K562 (cell line): ENCODE results near the gene UQCC5. TPM values are rescaled to one million over a fixed set of nuclear protein-coding genes. Genes with fewer than 3 reads are reported as not detected.

Experiments used
- CTBP1 ChIP-seq: fragments of 450-650 bp; IDR thresholded peaks from 2 replicates; pipeline ENCODE4 v1.6.1; 2016; ENCODE audit warnings: borderline replicate concordance
- E2F4 ChIP-seq: sonication (generic); formaldehyde crosslinking; IDR thresholded peaks from 2 replicates; pipeline ENCODE4 v1.8.0; 2022; ENCODE audit warnings: mild to moderate bottlenecking, low read depth, missing genetic modification reagents
- EWSR1 ChIP-seq: fragments of 450-650 bp; IDR thresholded peaks from 2 replicates; pipeline ENCODE4 v1.6.1; 2018; ENCODE audit warnings: borderline replicate concordance, mild to moderate bottlenecking, low read depth, moderate library complexity; ENCODE audit not compliant: partially characterized antibody
- KAT7 ChIP-seq: sonication (generic); formaldehyde crosslinking; IDR thresholded peaks from 2 replicates; pipeline ENCODE4 v1.8.0; 2022; ENCODE audit warnings: missing genetic modification reagents, mild to moderate bottlenecking, borderline replicate concordance
- KDM5B ChIP-seq: fragments of 200-600 bp; sonication (generic); IDR thresholded peaks from 2 replicates; pipeline ENCODE4 v1.6.1; 2012; ENCODE audit warnings: low read depth, mild to moderate bottlenecking, moderate library complexity, low read length, control low read depth, inconsistent platforms; ENCODE audit not compliant: insufficient replicate concordance
- NCOR1 ChIP-seq: fragments of 450-650 bp; IDR thresholded peaks from 2 replicates; pipeline ENCODE4 v1.6.1; 2016; ENCODE audit warnings: mild to moderate bottlenecking, moderate library complexity
- NR2C2 ChIP-seq, 2 experiments: fragments of 200-800 bp in 1 of 2; sonication (Bioruptor generic) in 1 of 2; sonication (generic) in 1 of 2; formaldehyde crosslinking in 1 of 2; IDR thresholded peaks; 2 replicates each; pipeline versions ENCODE4 v1.6.1 to v1.8.0; 2016 to 2022; ENCODE audit warnings: mild to moderate bottlenecking in 1 of 2, missing compliant biosample characterization in 1 of 2, missing genetic modification characterization in 1 of 2, missing genetic modification reagents in 1 of 2
- PATZ1 ChIP-seq: fragments of 250-450 bp; sonication (Bioruptor Pico); IDR thresholded peaks from 2 replicates; pipeline ENCODE4 v1.5.0; 2020; ENCODE audit warnings: mild to moderate bottlenecking, borderline replicate concordance
- POU5F1 ChIP-seq: fragments of 150-350 bp; IDR thresholded peaks from 2 replicates; pipeline ENCODE4 v1.6.1; 2014; ENCODE audit warnings: borderline replicate concordance, low read length, low read depth, mild to moderate bottlenecking; ENCODE audit not compliant: partially characterized antibody
- SIRT6 ChIP-seq: IDR thresholded peaks from one replicate; pipeline ENCODE4 v1.6.1; 2012; ENCODE audit warnings: low read depth, mild to moderate bottlenecking, control low read depth, inconsistent platforms, low read length, moderate library complexity
- SMARCE1 ChIP-seq: fragments of 450-650 bp; IDR thresholded peaks from 2 replicates; pipeline ENCODE4 v1.7.1; 2016; ENCODE audit warnings: mild to moderate bottlenecking
- ZKSCAN1 ChIP-seq: fragments of 150-350 bp; IDR thresholded peaks from 2 replicates; pipeline ENCODE4 v1.6.1; 2016; ENCODE audit warnings: low read depth, low read length
- ZNF217 ChIP-seq: sonication (generic); formaldehyde crosslinking; IDR thresholded peaks from 2 replicates; pipeline ENCODE4 v1.8.0; 2022; ENCODE audit warnings: mild to moderate bottlenecking, missing genetic modification reagents
- polyA plus RNA-seq, 8 experiments: library from polyadenylated mRNA; depleted of rRNA in 4 of 8; stranded (reverse) in 5 of 8; unstranded in 3 of 8; fragments of >200 nt; fragmentation: Nextera tagmentation in 2 of 8; fragmentation: Illumina TruSeq in 1 of 8; extraction: Ambion mirVana in 2 of 8; extraction: Trizol in 1 of 8; gene quantifications; 2 replicates each; pipeline versions ENCODE4 v1.2.1 to v1.2.3, GENCODE V29; 2011 to 2014; ENCODE audit warnings: inconsistent platforms in 1 of 8, missing spikeins in 1 of 8
- total RNA-seq, 7 experiments: library from RNA; depleted of rRNA in 6 of 7; stranded (reverse); fragments of >200 nt in 6 of 7; fragmentation: Illumina TruSeq in 2 of 7; extraction: Trizol in 2 of 7; gene quantifications; 2 replicates each; pipeline versions ENCODE4 v1.2.1 to v1.2.3, GENCODE V29; 2011 to 2021; ENCODE audit warnings: low replicate concordance in 1 of 7
- TF ChIP-seq, protein P1 (sequence below): sonication (generic); formaldehyde crosslinking; IDR thresholded peaks from 2 replicates; pipeline ENCODE4 v1.4.0; 2020; ENCODE audit warnings: mild to moderate bottlenecking, missing genetic modification reagents
- TF ChIP-seq, protein P2 (sequence below): sonication (generic); formaldehyde crosslinking; IDR thresholded peaks from 2 replicates; pipeline ENCODE4 v1.8.0; 2022; ENCODE audit warnings: mild to moderate bottlenecking, missing genetic modification reagents

UQCC5 gene
- total and polyA plus RNA-seq, 9 of the 15 experiments (the other 6 are each of a cell fraction or from before 2014, with no cell fraction given), result 10.2 to 55.4 (median 33.8) TPM

- TF ChIP-seq ZNF217 (no peak), SMARCE1 (no peak), SIRT6 (no peak), E2F4 (CRISPR knock-in tag) (no peak), NCOR1 (no peak), EWSR1 (no peak), KDM5B (peak; percentile 36), NR2C2 (CRISPR knock-in tag; IDR thresholded peaks at IDR 0.05) (0 out of 2 replicates have a peak, but pooled peaks have one; percentile 53), NR2C2 (tag; IDR thresholded peaks at IDR 0.05) (no peak; the same call in 1 of the 2 replicates), CTBP1 (peak; percentile 44; the same call in 1 of the 2 replicates), ZKSCAN1 (0 out of 2 replicates have a peak, but pooled peaks have one; percentile 40), KAT7 (CRISPR knock-in tag) (0 out of 2 replicates have a peak, but pooled peaks have one; percentile 51), POU5F1 (no peak), PATZ1 (CRISPR knock-in tag) (no peak)
- TF ChIP-seq, protein P1, sequence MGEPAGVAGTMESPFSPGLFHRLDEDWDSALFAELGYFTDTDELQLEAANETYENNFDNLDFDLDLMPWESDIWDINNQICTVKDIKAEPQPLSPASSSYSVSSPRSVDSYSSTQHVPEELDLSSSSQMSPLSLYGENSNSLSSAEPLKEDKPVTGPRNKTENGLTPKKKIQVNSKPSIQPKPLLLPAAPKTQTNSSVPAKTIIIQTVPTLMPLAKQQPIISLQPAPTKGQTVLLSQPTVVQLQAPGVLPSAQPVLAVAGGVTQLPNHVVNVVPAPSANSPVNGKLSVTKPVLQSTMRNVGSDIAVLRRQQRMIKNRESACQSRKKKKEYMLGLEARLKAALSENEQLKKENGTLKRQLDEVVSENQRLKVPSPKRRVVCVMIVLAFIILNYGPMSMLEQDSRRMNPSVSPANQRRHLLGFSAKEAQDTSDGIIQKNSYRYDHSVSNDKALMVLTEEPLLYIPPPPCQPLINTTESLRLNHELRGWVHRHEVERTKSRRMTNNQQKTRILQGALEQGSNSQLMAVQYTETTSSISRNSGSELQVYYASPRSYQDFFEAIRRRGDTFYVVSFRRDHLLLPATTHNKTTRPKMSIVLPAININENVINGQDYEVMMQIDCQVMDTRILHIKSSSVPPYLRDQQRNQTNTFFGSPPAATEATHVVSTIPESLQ (CRISPR knock-in tag), result 0 out of 2 replicates have a peak, but pooled peaks have one; percentile 34
- TF ChIP-seq, protein P2, sequence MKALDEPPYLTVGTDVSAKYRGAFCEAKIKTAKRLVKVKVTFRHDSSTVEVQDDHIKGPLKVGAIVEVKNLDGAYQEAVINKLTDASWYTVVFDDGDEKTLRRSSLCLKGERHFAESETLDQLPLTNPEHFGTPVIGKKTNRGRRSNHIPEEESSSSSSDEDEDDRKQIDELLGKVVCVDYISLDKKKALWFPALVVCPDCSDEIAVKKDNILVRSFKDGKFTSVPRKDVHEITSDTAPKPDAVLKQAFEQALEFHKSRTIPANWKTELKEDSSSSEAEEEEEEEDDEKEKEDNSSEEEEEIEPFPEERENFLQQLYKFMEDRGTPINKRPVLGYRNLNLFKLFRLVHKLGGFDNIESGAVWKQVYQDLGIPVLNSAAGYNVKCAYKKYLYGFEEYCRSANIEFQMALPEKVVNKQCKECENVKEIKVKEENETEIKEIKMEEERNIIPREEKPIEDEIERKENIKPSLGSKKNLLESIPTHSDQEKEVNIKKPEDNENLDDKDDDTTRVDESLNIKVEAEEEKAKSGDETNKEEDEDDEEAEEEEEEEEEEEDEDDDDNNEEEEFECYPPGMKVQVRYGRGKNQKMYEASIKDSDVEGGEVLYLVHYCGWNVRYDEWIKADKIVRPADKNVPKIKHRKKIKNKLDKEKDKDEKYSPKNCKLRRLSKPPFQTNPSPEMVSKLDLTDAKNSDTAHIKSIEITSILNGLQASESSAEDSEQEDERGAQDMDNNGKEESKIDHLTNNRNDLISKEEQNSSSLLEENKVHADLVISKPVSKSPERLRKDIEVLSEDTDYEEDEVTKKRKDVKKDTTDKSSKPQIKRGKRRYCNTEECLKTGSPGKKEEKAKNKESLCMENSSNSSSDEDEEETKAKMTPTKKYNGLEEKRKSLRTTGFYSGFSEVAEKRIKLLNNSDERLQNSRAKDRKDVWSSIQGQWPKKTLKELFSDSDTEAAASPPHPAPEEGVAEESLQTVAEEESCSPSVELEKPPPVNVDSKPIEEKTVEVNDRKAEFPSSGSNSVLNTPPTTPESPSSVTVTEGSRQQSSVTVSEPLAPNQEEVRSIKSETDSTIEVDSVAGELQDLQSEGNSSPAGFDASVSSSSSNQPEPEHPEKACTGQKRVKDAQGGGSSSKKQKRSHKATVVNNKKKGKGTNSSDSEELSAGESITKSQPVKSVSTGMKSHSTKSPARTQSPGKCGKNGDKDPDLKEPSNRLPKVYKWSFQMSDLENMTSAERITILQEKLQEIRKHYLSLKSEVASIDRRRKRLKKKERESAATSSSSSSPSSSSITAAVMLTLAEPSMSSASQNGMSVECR (CRISPR knock-in tag), result peak; percentile 39; the same call in 1 of the 2 replicates
Measured at GRCh38 chr3:52534281-52535183, 1.9 kb upstream of the UQCC5 start (continued).
